ENCODE results near the gene MLC1.

The MLC1 gene

GRCh38 chr22:50057278-50058060 is 27.8 kb downstream of the MLC1 start:
- DNase-seq = no peak

GRCh38 chr22:50056214-50056972 is 28.8 kb downstream of the MLC1 start:
- no peak for DNase-seq

GRCh38 chr22:50053861-50054260 is 31.4 kb downstream of the MLC1 start:
- no peak for DNase-seq

- DNase-seq = no peak
These were observed 33.3 kb downstream of the MLC1 start for GRCh38 chr22:50051930-50052329.

GRCh38 chr22:50049299-50050195 is 35.7 kb downstream of the MLC1 start:
- DNase-seq = no peak

GRCh38 chr22:50048836-50049235 is 36.4 kb downstream of the MLC1 start:
- no peak for DNase-seq

- no peak for DNase-seq
These were observed 37.0 kb downstream of the MLC1 start for GRCh38 chr22:50048061-50048765.

- DNase-seq = no peak
These were observed 37.9 kb downstream of the MLC1 start for GRCh38 chr22:50047346-50047745.

- DNase-seq = no peak
These were observed 38.6 kb downstream of the MLC1 start for GRCh38 chr22:50046481-50047245.

- no peak for DNase-seq
These were observed 39.2 kb downstream of the MLC1 start for GRCh38 chr22:50046019-50046415.

- no peak for DNase-seq
These were observed 39.8 kb downstream of the MLC1 start for GRCh38 chr22:50045211-50046018.

GRCh38 chr22:50044485-50045118 is 40.6 kb downstream of the MLC1 start:
- no peak for DNase-seq

- no peak for DNase-seq
These were observed 43.7 kb downstream of the MLC1 start for GRCh38 chr22:50041361-50042065.

GRCh38 chr22:50040717-50041116 is 44.5 kb downstream of the MLC1 start:
- DNase-seq = no peak

GRCh38 chr22:50039669-50040443 is 45.4 kb downstream of the MLC1 start:
- no peak for DNase-seq

GRCh38 chr22:50035976-50036724 is 49.1 kb downstream of the MLC1 start:
- no peak for DNase-seq

GRCh38 chr22:50035131-50035881 is 49.9 kb downstream of the MLC1 start:
- no peak for DNase-seq

All from effector CD4-positive, alpha-beta T cell (primary cell).